Stimulated activated CD4-positive, alpha-beta T cell treated with anti-CD3 and anti-CD28 coated beads, Interleukin-12 subunit alpha, Interleukin-12 subunit beta, amount 100 ng/mL, for 24 hours (primary cell): ENCODE data around the gene C6orf15.

ENCODE experiments used
- DNase-seq, 2 experiments: peaks; one replicate each; pipeline ENCODE4 v3.0.0-alpha.2; 2020; ENCODE audit warnings: low read depth in 2 of 2

Gene C6orf15

DNA sequence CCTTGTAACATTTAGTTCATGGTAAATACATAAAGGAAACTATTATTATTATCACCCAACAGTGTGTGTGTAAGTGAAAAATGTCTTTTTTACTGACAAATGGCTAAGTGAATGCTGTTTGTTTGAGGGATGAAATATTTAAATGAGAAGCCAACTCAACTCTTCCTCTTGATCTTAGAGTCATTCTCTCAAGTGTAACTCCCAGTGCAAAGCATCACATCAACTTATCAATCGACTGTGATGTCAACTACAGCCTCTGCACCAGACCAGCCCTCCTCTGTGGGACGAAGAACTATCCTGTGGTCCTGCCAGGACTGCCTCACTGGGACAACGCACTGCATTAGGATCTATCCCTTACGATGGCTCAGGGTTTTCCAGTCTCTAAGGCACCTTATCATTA, 5.3 kb downstream of the C6orf15 start:
- DNase-seq = no peak

DNA sequence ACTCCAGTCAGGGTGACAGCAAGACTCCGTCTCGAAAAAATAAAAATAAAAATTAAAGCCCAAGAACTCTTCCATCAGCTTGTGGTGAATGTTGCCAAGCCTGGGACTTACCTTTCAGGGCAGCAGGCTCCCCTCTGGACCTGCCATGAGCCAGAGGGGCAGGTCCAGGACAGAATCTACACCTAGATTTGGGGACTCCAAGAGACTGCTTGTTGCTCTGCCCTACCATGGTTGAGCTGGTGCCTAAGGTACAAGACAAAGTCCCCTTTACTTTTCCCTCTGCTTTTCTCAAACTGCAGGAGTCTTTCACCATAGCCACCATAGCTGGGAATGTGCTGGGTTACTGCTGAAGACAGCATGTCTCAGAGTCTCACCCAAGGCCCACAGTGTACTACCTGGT, 9.2 kb downstream of the C6orf15 start:
- DNase-seq = no peak

DNA sequence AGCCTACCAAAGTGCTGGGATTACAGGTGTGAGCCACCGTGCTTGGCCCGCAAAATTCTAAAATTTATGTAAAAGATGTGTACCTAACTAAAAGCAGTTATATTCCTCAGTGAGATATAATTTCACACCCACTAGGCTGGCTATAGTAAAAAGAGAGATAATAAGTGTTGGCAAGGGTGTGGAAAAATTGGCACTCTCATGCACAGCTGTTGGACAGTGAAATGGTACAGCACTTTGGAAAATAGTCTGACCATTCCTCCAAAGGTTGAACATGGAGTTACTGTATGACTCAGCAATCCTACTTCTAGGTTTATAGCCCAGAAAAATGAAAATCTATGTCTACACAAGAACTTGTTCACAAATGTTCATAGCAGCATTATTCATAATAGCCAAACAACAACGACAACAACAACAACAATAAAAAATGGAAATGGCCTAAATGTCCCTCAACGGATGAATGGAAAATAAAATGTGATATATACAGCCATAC, 13.9 kb downstream of the C6orf15 start:
- no peak for DNase-seq

DNA sequence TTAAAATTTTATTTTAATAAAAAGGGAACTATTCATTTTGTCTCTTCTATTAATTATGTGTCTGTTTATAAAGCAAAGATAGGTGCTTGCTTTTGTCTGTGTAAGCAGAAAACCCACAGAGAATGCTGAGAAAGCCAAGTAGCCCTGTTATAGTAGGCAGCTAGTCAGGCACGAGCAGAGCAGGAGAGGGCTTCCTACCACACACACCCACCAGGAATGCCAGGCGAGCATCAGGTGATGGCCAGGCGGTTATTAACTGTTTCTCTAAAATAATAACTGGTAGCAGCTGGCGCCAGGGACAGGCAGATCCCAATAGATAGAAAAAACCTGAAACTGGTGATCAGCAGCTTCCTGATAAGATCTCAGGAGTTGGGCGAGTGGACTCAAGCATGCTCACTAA, 15.7 kb downstream of the C6orf15 start:
- DNase-seq = no peak

DNA sequence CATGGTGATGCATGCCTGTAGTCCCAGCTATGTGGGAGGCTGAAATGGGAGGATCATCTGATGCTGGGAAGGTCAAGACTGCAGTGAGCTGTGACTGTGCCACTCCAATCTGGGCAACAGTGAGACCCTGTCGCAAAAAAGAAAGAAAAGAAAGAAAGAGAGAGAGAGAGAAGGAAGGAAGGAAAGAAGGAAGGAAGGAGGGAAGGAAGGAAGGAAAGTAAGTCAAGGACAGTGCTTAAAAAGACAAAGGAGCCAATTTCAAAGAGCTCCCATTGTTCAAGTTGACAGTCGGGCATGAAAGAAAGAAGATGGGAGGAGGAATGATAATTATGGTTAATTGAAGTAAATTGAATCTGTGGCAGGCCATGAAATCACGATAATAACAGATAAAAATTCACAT, 16.2 kb downstream of the C6orf15 start:
- no peak for DNase-seq

DNA sequence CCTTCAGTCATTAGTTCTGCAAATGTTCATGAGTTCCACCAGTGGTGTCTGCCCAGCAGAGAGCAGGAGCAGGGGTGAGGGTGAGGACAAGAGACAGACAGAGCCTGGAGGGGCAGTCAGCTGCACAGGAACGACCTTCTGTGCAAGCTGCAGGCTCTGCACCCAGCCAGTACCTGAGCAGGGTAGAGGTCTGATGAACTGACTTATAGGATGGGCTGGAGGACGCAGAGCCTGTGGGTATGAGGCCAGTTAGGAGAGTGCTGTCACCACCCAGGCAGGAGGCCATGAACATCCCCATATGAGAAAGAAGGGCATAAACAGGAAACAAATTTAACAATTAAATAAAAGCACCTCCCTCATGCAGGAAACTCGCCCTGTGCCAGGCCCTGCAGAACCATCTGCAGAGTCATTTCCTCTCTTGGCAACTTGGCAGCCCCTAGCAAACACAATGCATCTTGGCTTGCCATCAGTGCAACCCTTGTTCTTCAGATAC, 17.9 kb downstream of the C6orf15 start:
- DNase-seq = no peak

DNA sequence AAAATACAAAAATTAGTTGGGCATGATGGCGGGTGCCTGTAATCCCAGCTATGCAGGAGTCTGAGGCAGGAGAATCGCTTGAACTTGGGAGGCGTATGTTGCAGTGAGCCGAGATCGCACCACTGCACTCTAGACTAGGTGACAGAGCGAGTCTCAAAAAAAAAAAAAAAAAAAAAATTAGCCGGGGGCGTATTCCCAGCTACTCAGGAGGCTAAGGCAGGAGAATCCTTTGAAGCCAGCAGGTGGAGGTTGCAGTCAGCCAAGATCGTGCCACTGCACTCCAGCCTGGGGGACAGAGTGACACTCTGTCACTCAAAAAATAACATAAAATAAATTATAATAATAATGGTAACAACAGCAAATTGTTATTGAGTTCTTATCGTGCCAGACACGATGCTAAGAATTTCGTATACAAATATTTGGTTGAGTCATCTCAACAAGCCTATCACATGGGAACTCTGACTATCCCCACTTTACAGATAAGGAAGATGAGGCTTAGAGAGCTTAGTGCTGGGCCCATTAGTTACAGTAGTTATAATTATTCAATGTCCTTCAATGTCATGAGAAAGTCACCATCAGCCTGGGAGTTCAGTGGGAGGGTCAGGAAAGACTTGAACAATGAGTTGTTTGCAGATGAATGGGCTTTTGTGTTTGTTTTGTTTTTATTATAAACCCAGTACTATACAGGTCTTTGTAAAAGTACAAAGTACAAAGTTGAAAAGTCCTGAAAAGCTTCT, 19.4 kb downstream of the C6orf15 start:
- no peak for DNase-seq

DNA sequence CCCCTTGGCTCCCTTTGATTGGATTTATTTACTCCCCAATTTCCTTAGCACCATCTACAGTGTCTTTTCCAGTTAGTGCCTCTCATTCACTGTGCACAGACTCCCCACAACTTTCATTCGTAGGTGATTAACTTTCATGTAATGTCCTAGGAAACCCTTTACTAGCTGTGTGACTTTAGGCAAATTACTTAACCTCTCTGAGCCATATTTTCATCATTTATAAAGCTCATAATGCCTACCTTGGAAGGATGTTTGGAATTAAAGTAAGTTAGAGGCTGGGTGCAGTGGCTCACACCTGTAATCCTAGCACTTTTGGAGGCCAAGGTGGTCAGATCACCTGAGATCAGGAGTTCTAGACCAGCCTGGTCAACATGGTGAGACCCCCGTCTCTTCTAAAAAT, 20.1 kb downstream of the C6orf15 start:
- DNase-seq = no peak

DNA sequence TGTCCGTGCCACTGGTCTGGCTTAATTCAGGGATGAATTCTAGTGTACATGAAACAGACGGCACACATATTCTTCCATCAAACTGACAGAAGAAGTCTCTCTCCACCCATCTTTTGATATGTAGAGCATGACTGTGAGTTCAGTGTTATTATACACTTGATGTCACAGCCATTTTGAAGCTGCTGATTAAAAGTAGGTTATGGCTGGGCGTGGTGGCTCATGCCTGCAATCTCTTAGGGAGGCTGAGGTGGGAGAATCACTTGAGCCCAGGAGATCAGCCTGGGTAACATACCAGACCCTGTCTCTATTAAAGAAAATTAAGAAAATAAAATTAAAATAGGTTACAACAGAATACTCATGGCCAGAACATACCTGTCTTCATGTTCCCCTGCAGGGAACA, 20.7 kb downstream of the C6orf15 start:
- DNase-seq = no peak

DNA sequence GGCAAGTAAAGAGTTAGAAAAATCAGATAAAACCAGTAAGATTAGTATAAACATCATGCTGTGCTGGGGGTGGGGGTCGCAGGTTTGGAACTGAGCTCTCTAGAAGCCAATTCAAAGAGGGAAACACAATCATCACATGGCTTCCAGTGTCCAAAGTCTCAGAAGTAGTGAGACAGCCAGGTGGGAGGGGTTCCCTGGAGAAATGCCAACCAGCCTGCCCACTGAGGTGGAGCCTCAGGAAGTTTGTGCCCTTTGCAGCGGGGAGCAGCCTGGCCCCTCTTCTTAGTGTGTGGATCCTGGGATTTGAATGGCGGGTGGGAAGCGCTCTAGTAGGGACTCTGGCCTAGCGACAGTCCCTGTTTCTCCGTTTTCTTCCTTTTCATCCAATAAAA, 21.4 kb downstream of the C6orf15 start:
- no peak for DNase-seq

DNA sequence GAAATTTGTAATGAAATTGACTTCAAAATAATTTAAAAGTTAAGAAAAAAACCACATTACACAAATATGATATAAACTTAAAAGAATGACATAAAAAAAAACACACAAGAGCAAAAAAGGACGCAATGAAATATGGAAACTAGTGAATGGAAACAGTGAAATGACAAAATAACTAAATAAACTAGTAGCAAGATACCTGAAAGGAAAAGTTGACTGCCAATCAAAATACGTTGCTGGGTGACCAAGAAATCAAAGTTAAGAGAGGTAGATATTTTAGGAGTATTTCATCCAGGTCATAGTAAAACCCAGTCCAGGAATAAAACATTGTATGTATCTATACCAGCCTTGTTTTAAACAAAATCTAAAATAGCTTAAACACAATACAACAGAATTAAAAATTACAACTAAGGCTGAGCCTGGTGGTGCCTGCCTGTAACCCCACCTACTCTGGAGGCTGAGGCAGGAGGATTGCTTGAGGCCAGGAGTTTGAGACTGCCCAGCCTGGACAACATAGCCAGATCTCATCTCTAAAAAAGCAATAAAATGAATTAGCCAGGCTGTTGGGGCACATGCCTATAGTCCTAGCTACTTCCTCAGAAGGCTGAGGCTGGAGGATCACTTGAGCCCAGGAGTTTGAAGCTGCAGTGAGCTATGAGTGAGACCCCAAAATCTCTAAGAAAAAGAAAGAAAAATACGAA, 22.0 kb downstream of the C6orf15 start:
- DNase-seq = no peak

DNA sequence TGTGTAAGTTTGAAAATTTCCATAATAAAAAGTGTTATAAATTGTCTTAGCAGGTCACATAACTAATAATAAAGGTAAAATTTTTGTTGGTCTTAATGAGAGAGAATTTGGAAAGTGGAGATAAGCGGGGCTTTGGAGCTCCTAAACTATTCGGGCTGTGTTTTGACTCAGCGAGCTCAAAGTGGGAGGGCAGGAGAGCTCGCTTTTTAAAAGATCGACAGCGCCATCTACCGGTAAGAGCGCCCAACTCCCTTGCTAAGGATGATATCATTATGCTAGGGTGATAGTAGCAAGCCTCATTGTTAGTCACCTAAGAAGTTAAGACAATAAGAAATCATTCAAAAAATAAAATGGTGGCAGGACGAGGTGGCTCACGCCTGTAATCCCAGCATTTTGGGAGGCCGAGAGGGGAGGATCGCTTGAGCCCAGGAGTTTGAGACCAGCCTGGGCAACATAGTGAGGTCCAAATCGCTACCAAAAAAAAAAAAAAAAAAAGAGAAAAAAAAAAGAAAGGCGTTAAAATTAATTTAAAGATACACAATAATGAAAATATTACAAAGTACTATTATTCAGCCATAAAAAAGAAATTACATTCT, 24.8 kb downstream of the C6orf15 start:
- DNase-seq = peak; percentile 83 to 90

DNA sequence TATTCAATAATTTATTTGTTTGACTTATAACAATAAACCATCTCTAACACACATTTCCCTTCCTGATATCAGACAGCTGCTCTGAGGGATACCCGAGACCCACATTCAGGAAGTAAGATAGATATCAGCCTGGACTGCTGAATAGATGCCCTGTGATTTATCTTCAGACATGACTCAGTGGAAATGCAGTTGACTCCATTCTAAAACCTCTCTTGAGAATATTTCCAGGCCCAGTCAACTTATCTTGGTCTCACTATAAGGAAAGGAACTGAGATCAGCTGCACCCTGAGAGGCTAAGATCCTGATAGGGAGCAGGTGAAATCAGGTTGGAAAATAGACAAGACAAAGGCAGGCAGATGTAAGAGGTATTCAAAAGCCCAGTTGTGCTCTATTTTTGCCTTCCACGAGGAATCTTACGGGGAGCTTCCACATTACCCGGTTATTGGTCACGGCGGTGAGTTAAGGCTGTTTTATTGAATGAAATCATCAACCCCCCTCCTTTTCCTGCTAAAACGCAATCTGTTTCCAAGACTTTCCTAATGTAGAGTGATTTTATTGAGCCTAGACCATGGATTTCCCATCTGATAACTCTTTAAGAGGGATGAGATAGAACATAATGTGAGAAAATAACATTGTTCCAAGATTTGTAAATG, 25.5 kb downstream of the C6orf15 start:
- no peak for DNase-seq

DNA sequence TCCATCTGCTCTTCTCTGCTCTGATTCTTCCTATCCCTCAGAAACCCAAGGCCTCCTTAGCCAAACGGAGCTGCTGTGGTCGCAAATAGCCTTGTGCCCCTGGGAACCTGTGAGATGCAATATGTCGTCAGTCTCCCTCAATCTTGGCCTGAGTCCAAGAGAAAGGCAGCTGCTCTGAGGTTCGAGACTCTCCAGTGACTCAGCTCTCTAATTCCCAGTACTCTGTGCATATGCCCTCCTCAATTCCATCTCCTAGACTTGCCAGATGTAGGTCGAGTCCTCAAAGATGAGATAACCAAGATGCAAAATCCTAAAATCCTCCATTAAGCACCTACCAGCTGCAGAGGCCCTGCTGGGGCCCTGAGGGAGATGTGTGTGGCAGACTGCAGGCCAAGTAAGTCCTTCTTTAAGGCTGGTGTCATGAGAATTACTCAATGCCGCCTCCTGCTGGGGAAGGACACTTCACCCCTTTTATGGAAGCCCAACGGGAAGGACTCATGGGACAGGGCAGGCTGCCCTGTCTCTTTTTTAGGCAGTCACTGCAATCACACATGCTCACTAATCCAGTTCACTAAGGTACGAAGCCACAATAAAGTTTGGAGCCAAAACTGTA, 28.5 kb downstream of the C6orf15 start:
- no peak for DNase-seq

DNA sequence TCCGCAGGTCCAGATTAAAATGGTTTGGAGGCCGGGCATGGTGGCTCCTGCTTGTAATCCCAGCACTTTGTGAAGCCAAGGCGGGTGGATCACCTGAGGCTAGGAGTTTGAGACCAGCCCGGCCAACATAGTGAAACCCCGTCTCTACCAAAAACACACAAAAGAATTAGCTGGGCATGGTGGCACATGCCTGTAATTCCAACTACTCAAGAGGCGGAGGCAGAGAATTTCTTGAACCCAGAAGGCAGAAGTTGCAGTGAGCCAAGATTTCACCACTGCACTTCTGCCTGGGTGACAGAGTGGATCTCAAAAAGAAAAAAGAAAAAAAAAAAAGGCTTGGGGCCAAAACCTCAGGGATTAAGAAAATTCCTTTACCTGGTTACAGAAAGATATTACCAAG, 30.5 kb downstream of the C6orf15 start:
- no peak for DNase-seq

DNA sequence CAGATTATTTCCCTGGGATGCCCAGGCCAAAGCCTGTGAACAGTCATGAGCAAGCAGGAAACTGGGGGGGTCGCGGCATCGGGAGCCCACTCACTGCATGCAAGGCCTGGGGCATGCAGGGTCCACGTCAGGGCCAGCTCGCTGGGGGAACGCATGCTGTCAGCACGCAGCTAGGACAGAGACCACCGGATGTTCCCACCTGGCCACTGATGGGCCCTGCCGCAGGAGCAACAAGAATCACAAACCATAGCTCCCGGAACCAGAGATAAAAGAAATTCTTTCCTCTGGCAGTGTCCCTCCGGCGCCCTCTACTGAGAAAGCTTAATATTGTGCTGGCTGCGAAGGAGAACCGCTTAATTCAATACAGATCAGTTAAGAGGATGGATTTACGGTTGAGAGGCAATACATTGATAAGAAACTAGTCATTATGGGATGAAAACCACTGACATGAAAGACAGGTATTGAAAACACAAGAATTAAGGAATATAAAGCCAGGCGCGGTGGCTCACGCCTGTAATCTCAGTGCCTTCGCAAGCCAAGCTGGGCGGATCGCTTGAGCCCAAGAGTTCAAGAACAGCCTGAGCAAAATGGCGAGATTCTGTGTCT, 32.6 kb downstream of the C6orf15 start:
- peak; percentile 40 to 62 for DNase-seq

DNA sequence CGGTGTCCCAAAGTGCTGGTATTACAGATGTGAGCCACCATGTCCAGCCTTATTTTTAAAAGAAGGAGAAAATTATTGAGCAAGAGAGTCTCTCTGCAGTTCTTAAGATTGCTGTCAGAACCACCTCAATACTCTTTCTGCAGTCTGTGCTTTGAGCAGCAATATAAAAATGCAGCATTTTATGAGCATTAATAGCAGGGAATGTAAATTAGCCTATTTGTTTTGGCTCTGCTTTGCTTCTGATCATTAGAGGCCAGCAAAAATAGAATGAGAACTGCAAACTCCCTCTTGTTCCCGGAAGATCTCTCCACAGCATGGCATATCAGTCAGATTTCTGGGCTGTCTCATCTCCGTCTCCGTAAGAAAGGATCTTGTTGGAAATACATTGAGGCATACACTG, 35.8 kb downstream of the C6orf15 start:
- DNase-seq = no peak

DNA sequence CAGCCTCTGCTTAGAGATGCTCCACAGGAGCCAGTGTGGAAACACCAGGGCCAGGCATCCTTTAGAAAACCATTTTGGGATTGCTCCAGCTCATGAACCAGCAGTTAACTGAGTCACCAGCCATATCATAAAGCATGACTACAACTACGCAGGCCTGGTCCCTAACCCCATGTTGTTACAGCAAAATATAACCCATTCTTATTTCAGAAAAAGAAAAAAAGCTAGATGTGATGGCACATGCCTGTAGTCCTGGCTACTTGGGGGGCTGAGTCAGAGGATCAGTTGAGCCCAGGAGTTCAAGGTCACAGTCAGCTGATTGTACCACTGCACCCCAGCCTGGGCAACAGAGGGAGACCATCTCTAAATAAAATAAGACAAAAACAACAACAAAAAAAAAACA, 36.8 kb downstream of the C6orf15 start:
- DNase-seq = no peak

DNA sequence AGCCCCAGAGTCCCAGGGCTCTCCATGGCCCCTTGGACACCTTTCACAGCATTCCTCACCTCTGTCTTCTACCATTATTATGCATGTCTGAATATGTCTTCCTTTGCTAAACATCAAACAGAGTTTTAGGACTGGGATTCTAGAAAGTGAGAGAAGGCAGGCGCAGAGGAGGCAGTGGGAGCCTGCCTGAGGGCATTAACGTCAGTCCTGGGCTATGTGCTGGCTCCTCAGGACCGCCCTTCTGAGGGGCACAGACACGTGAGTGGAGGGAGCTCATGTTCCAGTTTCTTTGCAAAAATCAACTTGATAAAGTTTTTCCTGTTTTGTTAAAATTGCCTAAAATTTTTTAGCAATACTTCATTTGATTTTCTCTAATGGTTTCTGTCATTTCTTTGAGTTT, 38.0 kb downstream of the C6orf15 start:
- DNase-seq = no peak

DNA sequence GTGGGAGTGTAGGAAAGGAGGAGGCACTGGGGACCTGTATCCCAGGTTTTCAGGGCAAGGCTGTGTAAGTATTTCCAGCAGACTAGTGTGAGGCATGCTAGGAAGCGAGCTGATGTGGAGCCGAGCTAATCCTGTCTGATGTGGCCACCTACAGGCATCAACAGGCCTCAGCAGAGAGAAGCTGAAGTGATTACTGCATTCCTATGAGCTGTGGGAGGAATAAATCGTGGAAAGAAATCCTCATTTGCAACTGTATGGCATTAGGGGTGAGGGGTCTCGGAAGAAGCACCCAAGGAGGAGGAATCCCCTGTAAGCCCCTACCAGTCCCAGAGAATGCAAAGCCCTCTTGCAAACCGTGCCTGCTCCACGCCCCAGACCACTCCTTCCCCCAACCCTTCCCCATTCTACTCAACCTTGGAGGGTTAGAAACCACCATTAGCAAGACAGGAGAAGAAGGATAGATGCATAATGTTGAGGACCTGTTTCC, 41.6 kb downstream of the C6orf15 start:
- no peak for DNase-seq

DNA sequence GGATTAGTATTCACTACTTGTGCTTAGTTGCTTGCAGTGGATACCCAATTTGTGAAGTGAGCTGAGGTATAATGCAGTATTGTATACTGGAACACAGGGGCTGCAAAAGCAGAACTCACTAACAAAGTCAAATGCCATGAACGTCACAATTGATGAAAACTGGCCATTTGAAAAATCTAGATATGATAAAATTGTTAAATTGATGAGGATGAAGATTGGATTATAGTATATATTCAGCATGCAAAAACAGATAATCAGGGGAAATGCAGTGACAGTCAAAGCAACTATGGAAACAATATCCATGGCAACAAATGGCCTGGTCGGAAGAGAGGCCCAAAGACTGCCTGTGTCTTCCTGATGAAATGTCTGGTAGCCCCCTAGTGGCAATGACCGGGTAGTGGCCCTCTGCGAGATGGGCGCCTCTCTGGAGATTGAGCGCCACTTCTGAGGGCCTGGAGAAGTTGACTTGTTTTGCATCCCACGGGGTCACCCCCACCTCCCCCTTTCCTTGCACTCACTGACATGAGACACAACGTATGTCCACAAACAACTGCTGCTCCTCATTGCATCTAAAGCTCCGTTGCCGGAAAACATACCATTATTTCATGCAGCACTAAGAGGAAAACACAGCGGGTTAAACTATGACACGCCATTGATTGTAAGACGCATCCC, 43.6 kb downstream of the C6orf15 start:
- peak; percentile 41 to 68 for DNase-seq
